ENCODE results near the gene TNN.
A peak's percentile ranks its signal among the peaks of the same experiment; 100 is the strongest.

TNN gene

DNA sequence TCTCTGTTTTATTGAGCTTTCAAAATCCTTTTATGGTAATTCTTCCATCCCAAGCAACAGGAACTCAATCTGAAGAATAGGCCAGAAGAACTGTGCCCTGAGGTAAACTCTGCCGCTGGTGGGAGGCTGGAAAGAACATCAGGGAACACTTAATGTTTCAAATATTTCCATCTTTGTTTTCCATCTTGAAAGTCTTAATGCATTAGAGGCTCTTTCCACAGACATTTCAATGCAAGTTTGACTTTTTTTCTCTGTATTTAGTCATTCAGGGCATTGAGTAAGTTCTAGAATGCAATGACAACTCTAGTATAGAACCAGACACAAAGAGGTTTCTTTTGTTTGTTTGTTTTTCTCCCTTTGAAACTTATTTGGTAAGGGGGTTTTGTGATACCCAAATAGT is 63.5 kb downstream of the TNN start:
- Histone ChIP-seq H3K27me3 (ENCODE audit: low read depth, low read length) (no peaks in the 10 kb centered on the region), H3K36me3 (ENCODE audit: control insufficient read depth in 1 of 2, insufficient read depth in 2 of 2, low read length in 2 of 2) (no peaks in the 10 kb centered on the region), H3K9me3 (ENCODE audit: control insufficient read depth in 1 of 2, low read length in 2 of 2) (no peaks in the 10 kb centered on the region), H3K27ac (ENCODE audit: low read length) (no peak overlapping the region), H3K4me3 (ENCODE audit: low read depth in 1 of 2, low read length in 2 of 2) (no peak overlapping the region), H3K4me1 (ENCODE audit: control insufficient read depth in 1 of 2, insufficient read depth in 2 of 2, low read length in 2 of 2) (peaks cover 0 to 56% of the 10 kb centered on the region in 2 donors)

DNA sequence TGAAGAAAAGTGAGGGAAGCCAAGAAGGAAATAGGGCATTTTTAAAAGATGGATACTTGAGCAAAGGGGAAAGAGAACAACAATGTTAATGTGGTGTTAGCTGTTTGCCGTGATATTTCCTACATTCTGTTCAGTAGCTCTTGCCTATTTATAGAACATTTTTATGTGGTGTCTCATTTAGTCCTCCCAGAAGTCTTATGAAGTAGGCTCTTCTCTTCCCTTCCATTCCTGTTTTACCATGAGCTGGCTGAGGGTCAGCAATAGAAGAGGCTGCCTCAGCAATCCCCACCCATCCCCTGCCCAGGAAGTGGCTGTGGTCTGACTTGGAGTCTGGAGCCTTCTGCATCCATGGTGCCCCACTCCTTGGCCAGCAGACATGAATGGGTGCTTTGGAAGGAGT is 64.8 kb downstream of the TNN start:
- Histone ChIP-seq H3K4me3 (ENCODE audit: low read depth in 1 of 2, low read length in 2 of 2) (no peak overlapping the region), H3K9me3 (ENCODE audit: control insufficient read depth in 1 of 2, low read length in 2 of 2) (no peaks in the 10 kb centered on the region), H3K4me1 (ENCODE audit: control insufficient read depth in 1 of 2, insufficient read depth in 2 of 2, low read length in 2 of 2) (peaks cover 0 to 44% of the 10 kb centered on the region in 2 donors), H3K27me3 (ENCODE audit: low read depth, low read length) (no peaks in the 10 kb centered on the region), H3K27ac (ENCODE audit: low read length) (peak overlapping the region; percentile 61), H3K36me3 (ENCODE audit: control insufficient read depth in 1 of 2, insufficient read depth in 2 of 2, low read length in 2 of 2) (no peaks in the 10 kb centered on the region)

DNA sequence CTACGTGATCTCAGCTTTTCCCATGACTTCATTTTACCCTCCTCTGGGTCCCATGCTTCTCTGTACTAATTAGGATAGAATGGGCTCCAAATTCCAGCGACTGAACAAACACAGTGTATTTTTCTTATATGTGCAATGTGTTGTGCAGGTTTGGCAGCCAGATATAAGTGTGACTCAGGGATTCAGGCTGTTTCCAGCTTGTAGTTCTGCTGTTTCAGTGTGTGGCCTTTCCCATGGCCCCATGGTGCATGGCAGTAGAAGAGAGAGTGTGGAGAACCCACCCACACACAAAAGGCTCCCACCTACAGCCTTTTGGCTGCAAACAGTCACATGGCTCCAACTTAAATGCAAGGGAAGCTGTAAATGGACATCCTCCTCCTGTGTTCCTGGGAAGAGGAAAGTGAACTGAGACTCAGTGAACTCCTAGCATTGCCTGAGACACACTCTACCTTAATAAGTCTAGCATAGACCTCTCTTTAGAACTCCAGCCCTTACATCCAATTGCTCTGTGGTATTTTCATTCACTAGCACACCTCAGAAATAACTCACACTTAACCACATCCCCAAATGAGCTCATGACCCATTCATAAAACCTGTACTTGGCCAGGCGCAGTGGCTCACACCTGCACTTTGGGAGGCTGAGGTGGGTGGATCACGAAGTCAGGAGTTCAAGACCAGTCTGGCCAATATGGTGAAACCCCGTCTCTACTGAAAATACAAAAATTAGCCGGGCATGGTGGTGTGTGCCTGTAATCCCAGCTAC is 66.2 kb downstream of the TNN start:
- Histone ChIP-seq H3K4me3 (ENCODE audit: low read depth in 1 of 2, low read length in 2 of 2) (no peak overlapping the region), H3K27me3 (ENCODE audit: low read depth, low read length) (no peaks in the 10 kb centered on the region), H3K9me3 (ENCODE audit: control insufficient read depth in 1 of 2, low read length in 2 of 2) (no peaks in the 10 kb centered on the region), H3K4me1 (ENCODE audit: control insufficient read depth in 1 of 2, insufficient read depth in 2 of 2, low read length in 2 of 2) (peaks cover 0 to 30% of the 10 kb centered on the region in 2 donors), H3K27ac (ENCODE audit: low read length) (no peak overlapping the region), H3K36me3 (ENCODE audit: control insufficient read depth in 1 of 2, insufficient read depth in 2 of 2, low read length in 2 of 2) (no peaks in the 10 kb centered on the region)

DNA sequence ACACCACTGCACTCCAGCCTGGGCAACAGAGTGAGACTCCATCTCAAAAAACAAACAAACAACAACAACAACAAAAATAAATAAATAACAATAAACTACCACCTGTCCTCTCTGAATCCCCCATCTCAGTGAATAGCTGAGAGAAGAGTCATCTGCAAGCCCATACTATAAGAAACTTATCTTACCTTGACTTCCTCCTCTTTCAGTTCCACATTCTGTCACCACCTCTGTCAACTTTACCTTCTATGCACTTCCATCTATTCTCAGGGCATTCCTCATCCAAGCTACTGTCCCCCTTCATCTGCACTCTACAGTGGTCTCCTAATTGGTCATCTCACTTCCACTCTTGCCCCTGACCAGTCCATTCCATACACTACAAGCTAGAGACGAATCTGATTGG is 66.9 kb downstream of the TNN start:
- peaks cover 0 to 23% of the 10 kb centered on the region in 2 donors for H3K4me1 ChIP-seq (ENCODE audit: control insufficient read depth in 1 of 2, insufficient read depth in 2 of 2, low read length in 2 of 2)
- H3K36me3 ChIP-seq (ENCODE audit: control insufficient read depth in 1 of 2, insufficient read depth in 2 of 2, low read length in 2 of 2) = no peaks in the 10 kb centered on the region
- no peak overlapping the region for H3K4me3 ChIP-seq (ENCODE audit: low read depth in 1 of 2, low read length in 2 of 2)
- H3K9me3 ChIP-seq (ENCODE audit: control insufficient read depth in 1 of 2, low read length in 2 of 2) = no peaks in the 10 kb centered on the region
- H3K27me3 ChIP-seq (ENCODE audit: low read depth, low read length) = no peaks in the 10 kb centered on the region
- no peak overlapping the region for H3K27ac ChIP-seq (ENCODE audit: low read length)

DNA sequence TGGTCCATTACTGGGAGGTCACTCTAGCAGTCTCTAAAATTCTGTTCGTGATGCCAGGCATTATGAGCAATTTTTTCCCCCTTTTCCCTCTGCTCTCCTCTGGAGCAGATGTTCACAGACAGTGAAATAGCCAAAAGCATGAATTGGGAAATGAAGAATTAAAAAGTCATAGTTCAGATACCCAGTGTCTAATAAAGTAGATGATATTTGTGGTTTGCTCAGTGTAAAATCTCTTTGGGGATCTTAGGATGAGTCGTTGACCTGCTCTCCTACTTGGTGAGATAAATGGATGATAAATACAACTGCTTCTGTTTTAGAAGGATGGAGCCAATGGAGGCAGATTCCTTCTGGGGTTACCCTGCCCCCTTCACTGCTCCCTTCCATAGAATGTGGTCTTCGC is 68.6 kb downstream of the TNN start:
- Histone ChIP-seq H3K4me3 (ENCODE audit: low read depth in 1 of 2, low read length in 2 of 2) (no peak overlapping the region), H3K4me1 (ENCODE audit: control insufficient read depth in 1 of 2, insufficient read depth in 2 of 2, low read length in 2 of 2) (peaks cover 0 to 13% of the 10 kb centered on the region in 2 donors), H3K27ac (ENCODE audit: low read length) (no peak overlapping the region), H3K27me3 (ENCODE audit: low read depth, low read length) (no peaks in the 10 kb centered on the region), H3K36me3 (ENCODE audit: control insufficient read depth in 1 of 2, insufficient read depth in 2 of 2, low read length in 2 of 2) (no peaks in the 10 kb centered on the region), H3K9me3 (ENCODE audit: control insufficient read depth in 1 of 2, low read length in 2 of 2) (no peaks in the 10 kb centered on the region)

DNA sequence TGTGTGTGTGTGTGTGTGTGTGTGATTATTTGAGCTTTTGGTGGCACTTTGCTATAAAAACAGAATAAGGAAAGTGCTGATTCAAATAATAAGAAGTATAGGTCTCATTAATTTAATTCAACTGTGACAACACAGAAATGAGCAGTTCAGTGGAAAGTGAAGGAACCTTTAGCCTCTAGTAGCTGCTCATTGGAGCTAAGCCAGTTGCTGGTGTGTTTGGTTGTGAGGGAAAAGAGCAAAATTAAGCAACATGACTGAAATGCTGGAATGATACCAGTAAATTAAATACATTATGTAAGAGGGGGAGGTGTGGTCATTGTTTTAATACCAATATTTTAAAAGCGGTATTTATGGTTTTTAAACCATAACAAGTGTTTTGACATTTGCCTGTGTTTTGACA is 69.7 kb downstream of the TNN start:
- H3K4me1 ChIP-seq (ENCODE audit: control insufficient read depth in 1 of 2, insufficient read depth in 2 of 2, low read length in 2 of 2) = peaks cover 0 to 5% of the 10 kb centered on the region in 2 donors
- no peaks in the 10 kb centered on the region for H3K27me3 ChIP-seq (ENCODE audit: low read depth, low read length)
- no peak overlapping the region for H3K27ac ChIP-seq (ENCODE audit: low read length)
- H3K9me3 ChIP-seq (ENCODE audit: control insufficient read depth in 1 of 2, low read length in 2 of 2) = no peaks in the 10 kb centered on the region
- no peaks in the 10 kb centered on the region for H3K36me3 ChIP-seq (ENCODE audit: control insufficient read depth in 1 of 2, insufficient read depth in 2 of 2, low read length in 2 of 2)
- H3K4me3 ChIP-seq (ENCODE audit: low read depth in 1 of 2, low read length in 2 of 2) = no peak overlapping the region

DNA sequence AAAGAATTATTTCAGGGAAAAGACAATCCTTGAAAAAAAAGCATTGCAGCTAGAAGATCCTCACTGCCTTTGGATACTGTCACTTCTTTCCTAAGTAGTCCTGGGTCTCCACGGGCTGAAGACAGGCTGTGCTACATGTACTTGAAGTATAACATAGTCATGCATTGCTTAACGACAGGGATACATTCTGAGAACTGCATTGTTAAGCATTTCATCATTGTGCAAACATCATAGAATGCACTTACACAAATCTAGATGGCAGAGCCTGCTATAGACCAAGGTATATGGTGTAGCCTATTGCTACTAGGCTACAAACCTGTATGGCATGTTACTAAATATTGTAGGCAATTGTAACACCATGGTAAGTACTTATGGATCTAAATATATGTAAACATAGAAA is 70.9 kb downstream of the TNN start:
- Histone ChIP-seq H3K27me3 (ENCODE audit: low read depth, low read length) (no peaks in the 10 kb centered on the region), H3K4me1 (ENCODE audit: control insufficient read depth in 1 of 2, insufficient read depth in 2 of 2, low read length in 2 of 2) (no peaks in the 10 kb centered on the region), H3K9me3 (ENCODE audit: control insufficient read depth in 1 of 2, low read length in 2 of 2) (no peaks in the 10 kb centered on the region), H3K36me3 (ENCODE audit: control insufficient read depth in 1 of 2, insufficient read depth in 2 of 2, low read length in 2 of 2) (no peaks in the 10 kb centered on the region), H3K4me3 (ENCODE audit: low read depth in 1 of 2, low read length in 2 of 2) (no peak overlapping the region), H3K27ac (ENCODE audit: low read length) (no peak overlapping the region)

DNA sequence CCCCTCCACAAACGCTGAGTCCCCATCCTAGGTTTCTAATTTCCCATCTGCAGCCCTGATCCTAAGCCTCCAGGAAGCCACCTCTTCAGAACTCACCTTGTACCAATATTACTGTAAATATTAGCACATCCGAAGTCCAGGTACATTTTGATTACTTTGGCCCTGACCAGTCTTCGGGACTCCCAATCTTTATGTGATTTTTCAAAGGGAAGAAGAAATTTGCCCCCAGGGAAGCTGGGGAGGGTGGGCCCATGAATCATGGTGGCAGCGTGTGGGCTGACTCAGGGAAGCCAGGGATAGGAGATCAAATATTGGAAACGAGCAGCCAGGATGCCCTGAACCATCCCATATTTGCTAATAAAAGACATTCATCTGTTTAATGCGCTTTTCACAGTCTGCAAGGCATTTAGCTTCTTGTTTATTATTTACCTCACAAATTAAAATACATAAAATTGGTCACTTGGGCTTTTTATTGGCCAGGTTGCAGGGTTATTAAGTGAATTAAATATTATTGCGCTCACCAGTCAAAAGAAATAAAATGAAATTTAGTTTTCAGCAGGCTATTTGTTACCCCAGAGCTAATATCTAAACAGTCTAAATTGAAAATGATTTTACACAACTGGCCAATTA is 78.4 kb downstream of the TNN start:
- H3K36me3 ChIP-seq (ENCODE audit: control insufficient read depth in 1 of 2, insufficient read depth in 2 of 2, low read length in 2 of 2) = no peaks in the 10 kb centered on the region
- H3K27me3 ChIP-seq (ENCODE audit: low read depth, low read length) = no peaks in the 10 kb centered on the region
- H3K9me3 ChIP-seq (ENCODE audit: control insufficient read depth in 1 of 2, low read length in 2 of 2) = no peaks in the 10 kb centered on the region
- no peak overlapping the region for H3K4me3 ChIP-seq (ENCODE audit: low read depth in 1 of 2, low read length in 2 of 2)
- H3K4me1 ChIP-seq (ENCODE audit: control insufficient read depth in 1 of 2, insufficient read depth in 2 of 2, low read length in 2 of 2) = peaks cover 3 to 6% of the 10 kb centered on the region in 2 donors
- no peak overlapping the region for H3K27ac ChIP-seq (ENCODE audit: low read length)

DNA sequence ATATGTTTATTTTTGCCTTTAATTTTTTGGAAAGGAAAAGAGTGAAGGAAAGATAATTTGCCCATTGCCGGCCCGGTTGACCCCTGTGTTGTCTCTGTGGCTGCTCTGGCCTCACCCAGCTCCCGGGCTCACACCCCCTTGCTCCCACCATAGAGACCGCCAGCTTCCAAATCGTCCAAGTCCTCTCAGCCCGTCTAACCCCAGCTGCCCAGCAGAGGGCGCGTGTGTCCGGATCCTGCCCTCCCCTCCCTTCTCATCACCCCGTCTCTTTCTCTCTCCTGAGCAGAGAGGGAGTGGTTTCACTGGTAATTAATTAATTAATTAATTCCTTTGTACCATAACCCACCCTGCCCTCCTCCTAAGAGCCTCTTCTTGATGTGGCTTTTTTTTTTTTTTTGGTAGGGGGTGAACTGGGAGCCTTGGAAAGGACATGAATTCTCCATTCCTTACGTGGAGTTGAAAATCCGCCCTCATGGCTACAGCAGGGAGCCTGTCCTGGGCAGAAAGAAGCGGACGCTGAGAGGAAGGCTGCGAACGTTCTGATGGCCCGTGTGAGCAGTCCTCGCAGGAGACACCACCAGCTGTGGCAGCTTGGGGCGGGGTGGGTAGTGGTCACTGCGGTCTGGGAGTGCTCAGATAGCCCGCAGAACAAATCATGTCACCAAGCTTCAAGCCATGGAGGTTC is 79.0 kb downstream of the TNN start:
- Histone ChIP-seq H3K27ac (ENCODE audit: low read length) (no peak overlapping the region), H3K9me3 (ENCODE audit: control insufficient read depth in 1 of 2, low read length in 2 of 2) (no peaks in the 10 kb centered on the region), H3K4me3 (ENCODE audit: low read depth in 1 of 2, low read length in 2 of 2) (no peak overlapping the region), H3K27me3 (ENCODE audit: low read depth, low read length) (no peaks in the 10 kb centered on the region), H3K4me1 (ENCODE audit: control insufficient read depth in 1 of 2, insufficient read depth in 2 of 2, low read length in 2 of 2) (peaks cover 3 to 6% of the 10 kb centered on the region in 2 donors), H3K36me3 (ENCODE audit: control insufficient read depth in 1 of 2, insufficient read depth in 2 of 2, low read length in 2 of 2) (no peaks in the 10 kb centered on the region)

DNA sequence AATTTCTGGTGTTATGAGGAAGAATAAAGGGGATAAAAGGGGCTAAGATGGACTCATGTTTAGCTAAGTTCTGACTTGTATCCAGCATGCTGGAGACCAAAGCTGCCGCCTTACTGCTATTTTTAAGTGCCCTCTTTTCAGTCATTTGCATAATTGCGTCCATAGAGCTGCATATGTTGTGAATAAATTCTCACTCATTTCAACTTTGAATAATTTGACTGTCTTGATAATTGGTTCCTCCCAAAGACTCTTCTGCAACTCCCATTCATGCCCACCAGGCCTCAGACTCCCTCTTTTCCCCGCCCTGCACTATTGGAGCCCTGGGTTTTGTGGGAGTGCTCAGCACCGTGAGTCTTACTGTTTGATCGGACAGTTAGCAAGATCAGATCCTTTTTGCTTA is 79.9 kb downstream of the TNN start:
- Histone ChIP-seq H3K4me1 (ENCODE audit: control insufficient read depth in 1 of 2, insufficient read depth in 2 of 2, low read length in 2 of 2) (peaks cover 3 to 6% of the 10 kb centered on the region in 2 donors), H3K27ac (ENCODE audit: low read length) (no peak overlapping the region), H3K9me3 (ENCODE audit: control insufficient read depth in 1 of 2, low read length in 2 of 2) (no peaks in the 10 kb centered on the region), H3K4me3 (ENCODE audit: low read depth in 1 of 2, low read length in 2 of 2) (no peak overlapping the region), H3K27me3 (ENCODE audit: low read depth, low read length) (no peaks in the 10 kb centered on the region), H3K36me3 (ENCODE audit: control insufficient read depth in 1 of 2, insufficient read depth in 2 of 2, low read length in 2 of 2) (no peaks in the 10 kb centered on the region)

DNA sequence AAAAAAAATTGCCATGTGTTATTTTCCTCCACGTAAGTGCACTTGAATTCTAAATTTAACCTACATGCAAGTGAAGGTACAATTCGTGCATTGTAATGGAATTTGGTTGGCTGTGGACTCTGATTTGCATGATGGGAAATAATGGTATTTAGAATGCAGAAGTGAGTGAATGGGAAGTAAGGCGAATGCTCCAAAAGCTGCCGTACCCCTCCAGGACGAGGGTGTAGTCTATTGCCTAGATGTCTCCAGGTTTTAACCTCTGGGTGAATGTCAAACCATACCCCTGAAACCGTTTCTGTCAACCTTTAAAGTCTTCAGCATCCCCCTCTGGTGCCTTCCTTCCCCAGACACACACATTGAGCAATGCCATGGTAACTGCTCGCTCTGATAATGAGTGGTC is 80.4 kb downstream of the TNN start:
- no peaks in the 10 kb centered on the region for H3K36me3 ChIP-seq (ENCODE audit: control insufficient read depth in 1 of 2, insufficient read depth in 2 of 2, low read length in 2 of 2)
- H3K4me1 ChIP-seq (ENCODE audit: control insufficient read depth in 1 of 2, insufficient read depth in 2 of 2, low read length in 2 of 2) = peaks cover 3 to 6% of the 10 kb centered on the region in 2 donors
- H3K27me3 ChIP-seq (ENCODE audit: low read depth, low read length) = no peaks in the 10 kb centered on the region
- H3K4me3 ChIP-seq (ENCODE audit: low read depth in 1 of 2, low read length in 2 of 2) = no peak overlapping the region
- H3K9me3 ChIP-seq (ENCODE audit: control insufficient read depth in 1 of 2, low read length in 2 of 2) = no peaks in the 10 kb centered on the region
- no peak overlapping the region for H3K27ac ChIP-seq (ENCODE audit: low read length)

Measured in muscle layer of duodenum (tissue), 2 donors.